ENCODE measurements around the gene ARL5C.

- no peak for TF ChIP-seq CTCF (IDR thresholded peaks at IDR 0.05; ENCODE audit: low read depth, low read length)
- TF ChIP-seq EZH2phosphoT487 (IDR thresholded peaks at IDR 0.05; ENCODE audit: low read depth), result no peak
Measured at GRCh38 chr17:39116224-39116623, 49.7 kb downstream of the ARL5C start.

Data from OCI-LY3 (cell line).